ENCODE results near the gene TMEM221.

TMEM221 gene

DNA sequence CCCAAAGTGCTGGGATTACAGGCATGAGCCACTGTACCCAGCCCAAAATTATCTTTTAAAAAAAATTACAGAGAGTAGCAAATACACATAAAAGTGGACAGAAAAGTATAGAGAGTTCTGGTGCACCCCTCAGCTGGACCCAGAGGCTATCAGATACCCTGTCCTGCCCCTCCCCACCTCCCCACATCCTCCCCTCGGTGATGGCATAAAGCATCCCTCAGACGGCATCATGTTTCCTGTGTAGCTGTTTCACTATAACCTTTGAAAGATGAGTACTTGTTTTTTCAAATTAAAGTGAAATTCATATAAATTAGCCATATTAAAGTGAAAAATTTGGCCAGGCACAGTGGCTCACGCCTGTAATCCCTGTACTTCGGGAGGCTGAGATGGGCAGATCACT, 41.9 kb upstream of the TMEM221 start:
- H3K27ac ChIP-seq = peak overlapping the region; percentile 29
- POLR2A ChIA-PET (ENCODE audit: low non-redundant PET) = no interaction called here
- TF ChIP-seq, protein P1, sequence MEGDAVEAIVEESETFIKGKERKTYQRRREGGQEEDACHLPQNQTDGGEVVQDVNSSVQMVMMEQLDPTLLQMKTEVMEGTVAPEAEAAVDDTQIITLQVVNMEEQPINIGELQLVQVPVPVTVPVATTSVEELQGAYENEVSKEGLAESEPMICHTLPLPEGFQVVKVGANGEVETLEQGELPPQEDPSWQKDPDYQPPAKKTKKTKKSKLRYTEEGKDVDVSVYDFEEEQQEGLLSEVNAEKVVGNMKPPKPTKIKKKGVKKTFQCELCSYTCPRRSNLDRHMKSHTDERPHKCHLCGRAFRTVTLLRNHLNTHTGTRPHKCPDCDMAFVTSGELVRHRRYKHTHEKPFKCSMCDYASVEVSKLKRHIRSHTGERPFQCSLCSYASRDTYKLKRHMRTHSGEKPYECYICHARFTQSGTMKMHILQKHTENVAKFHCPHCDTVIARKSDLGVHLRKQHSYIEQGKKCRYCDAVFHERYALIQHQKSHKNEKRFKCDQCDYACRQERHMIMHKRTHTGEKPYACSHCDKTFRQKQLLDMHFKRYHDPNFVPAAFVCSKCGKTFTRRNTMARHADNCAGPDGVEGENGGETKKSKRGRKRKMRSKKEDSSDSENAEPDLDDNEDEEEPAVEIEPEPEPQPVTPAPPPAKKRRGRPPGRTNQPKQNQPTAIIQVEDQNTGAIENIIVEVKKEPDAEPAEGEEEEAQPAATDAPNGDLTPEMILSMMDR (conservative IDR thresholded peaks at IDR 0.05; ENCODE audit: low read depth) = no peak
- no peak for DNase-seq (ENCODE audit: low spot score)
- CTCF ChIA-PET = interaction anchor here (0.7 kb wide), 1 partner anchor 116 kb away, joined by 4 read pairs; no protein-coding TSS in a partner anchor

DNA sequence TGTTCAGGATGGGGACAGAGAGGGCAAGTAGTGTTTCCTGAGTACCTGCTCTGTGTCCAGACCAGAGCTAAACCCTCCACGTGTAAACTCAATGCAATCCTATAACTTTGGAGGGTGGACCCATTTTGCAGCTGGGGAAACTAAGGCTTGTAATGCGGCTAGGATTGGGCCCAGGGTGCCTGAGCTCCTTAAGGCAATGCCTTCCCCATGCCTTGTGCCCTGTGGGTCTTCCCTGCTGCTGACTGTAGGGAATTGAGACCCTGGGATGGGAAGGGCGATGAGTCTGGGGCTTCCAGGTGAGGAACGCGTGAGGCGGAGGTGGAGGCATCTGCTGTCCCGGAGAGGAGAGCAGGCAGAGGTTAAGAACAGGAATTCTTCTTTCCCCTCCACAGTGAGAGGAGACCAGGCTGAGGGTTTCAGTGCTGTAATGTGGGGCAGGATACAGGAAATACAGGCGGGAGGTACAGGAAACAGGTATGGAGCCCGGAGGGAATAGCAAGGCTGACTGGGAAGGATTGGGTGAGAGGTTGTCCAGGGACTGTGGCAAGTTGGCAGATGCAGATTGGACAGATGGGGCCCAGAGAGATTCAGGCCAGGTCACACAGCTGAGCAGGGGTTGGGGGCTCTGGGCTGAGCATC, 41.0 kb upstream of the TMEM221 start:
- DNase-seq (ENCODE audit: low spot score) = no peak
- peak overlapping the region; percentile 29 for H3K27ac ChIP-seq
- POLR2A ChIA-PET (ENCODE audit: low non-redundant PET) = no interaction called here
- CTCF ChIA-PET = no interaction called here
- TF ChIP-seq, protein P1 (conservative IDR thresholded peaks at IDR 0.05; ENCODE audit: low read depth) = no peak

DNA sequence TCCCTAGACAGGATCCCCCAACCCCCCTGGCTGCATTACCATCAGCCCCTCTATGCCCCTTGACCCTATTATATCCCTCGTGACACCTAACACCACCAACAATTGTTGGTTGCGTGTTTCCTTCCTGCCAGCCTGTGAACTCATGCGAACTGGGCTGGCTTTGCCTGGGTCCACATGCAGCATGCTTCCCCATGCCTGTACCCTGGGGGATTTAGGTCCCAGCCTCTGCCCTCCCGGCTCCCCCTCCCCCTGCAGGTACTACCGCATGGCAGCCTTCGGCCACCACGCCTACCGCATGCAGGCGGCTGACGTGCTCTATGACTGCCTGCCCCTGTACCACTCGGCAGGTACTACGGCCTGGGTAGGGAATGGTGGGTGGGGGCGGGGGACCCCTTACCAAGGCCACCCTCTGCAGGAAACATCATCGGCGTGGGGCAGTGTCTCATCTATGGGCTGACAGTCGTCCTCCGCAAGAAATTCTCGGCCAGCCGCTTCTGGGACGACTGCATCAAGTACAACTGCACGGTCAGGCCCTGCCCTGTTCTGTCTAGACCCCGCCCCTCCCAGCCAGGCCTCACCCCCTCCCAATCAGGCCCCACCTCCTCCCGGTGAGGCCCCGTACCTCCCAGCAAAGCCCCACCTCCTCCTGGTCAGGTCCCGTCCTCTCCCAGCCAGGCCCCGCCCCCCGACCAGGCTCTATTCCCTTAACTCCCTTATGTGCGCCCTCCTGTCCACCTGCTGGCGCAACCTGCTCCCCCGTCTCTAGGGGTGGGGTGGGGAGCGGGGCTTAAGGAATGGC, 40.3 kb upstream of the TMEM221 start:
- TF ChIP-seq, protein P1 (conservative IDR thresholded peaks at IDR 0.05; ENCODE audit: low read depth) = no peak
- POLR2A ChIA-PET (ENCODE audit: low non-redundant PET) = no interaction called here
- CTCF ChIA-PET = interaction anchor here (1.2 kb wide), 1 partner anchor 7 kb away, joined by 12 read pairs; no protein-coding TSS in a partner anchor
- H3K27ac ChIP-seq = peak overlapping the region; percentile 29
- peak; percentile 55 for DNase-seq (ENCODE audit: low spot score)

DNA sequence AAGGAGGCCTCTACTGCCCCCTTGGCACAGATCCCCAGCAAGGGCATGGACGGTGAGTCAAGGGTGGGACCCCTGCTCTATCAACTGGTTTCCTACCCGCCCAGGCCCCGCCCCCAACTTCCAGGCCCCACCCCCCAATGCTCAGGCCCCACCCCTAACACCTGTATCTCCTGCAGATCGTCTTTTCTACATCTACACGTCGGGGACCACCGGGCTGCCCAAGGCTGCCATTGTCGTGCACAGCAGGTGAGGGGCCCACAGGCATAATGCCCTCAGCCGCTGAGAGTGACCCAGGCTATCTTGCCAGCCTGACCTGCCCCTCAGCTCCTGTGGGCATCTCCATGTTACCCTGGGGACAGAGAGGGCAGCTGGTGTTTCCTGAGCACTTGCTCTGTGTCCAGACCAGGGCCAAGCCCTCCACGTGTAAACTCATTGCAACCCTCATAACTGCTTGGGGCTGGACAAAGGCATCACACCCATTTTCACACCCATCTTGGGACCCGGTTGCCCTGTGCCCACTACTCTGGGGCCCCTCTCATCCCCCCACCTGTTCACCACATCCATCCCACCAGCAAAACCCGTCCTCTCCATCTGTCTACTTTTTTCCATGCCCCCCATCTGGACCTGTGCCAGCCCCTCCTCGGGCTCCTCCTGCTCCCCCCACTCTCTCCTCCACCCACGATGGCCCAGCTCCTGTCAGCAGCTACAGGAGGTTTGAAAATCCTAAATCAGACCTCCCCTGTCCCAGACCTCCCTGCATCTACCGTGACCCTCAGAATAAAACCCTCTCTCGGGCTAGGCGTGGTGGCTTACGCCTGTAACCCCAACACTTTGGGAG, 39.0 kb upstream of the TMEM221 start:
- ChIA-PET CTCF (interaction anchor here (1.2 kb wide), 1 partner anchor 8 kb away, joined by 12 read pairs; no protein-coding TSS in a partner anchor), POLR2A (ENCODE audit: low non-redundant PET) (no interaction called here)
- no peak for DNase-seq (ENCODE audit: low spot score)
- TF ChIP-seq, protein P1 (conservative IDR thresholded peaks at IDR 0.05; ENCODE audit: low read depth) = no peak
- peak overlapping the region; percentile 29; the same call in 1 of the 2 replicates for H3K27ac ChIP-seq

DNA sequence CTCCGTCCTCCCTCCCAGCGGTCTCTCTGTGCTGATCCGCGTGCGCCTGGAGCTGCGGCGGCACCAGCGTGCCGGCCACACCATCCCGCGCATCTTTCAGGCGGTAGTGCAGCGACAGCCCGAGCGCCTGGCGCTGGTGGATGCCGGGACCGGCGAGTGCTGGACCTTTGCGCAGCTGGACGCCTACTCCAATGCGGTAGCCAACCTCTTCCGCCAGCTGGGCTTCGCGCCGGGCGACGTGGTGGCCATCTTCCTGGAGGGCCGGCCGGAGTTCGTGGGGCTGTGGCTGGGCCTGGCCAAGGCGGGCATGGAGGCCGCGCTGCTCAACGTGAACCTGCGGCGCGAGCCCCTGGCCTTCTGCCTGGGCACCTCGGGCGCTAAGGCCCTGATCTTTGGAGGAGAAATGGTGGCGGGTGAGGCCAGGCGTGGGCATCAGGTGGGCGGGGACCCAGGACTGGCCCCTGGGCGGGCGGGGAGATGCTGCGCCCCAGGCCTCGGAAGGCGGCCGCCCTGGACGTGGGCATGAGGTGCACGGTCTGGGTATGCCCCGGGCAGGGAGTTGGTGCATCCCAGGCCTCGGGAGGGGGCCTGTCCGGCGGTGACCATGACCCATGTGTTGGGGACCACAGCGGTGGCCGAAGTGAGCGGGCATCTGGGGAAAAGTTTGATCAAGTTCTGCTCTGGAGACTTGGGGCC, 38.2 kb upstream of the TMEM221 start:
- TF ChIP-seq, protein P1 (conservative IDR thresholded peaks at IDR 0.05; ENCODE audit: low read depth) = no peak
- no peak for DNase-seq (ENCODE audit: low spot score)
- H3K27ac ChIP-seq = no peak overlapping the region
- ChIA-PET CTCF (no interaction called here), POLR2A (ENCODE audit: low non-redundant PET) (no interaction called here)

Measured in RWPE1 (cell line).